CD14-positive monocyte (primary cell): Measurements from ENCODE around the gene USP54. TPM values are rescaled to one million over a fixed set of nuclear protein-coding genes. Genes with fewer than 3 reads are reported as not detected.

Experiments
- DNase-seq, 3 donors: peaks; one replicate each; pipeline ENCODE4 v3.0.0-alpha.2; 2011 to 2022
- H2AFZ ChIP-seq: 2 replicates; pipeline ENCODE4 v1.6.0; 2012; ENCODE audit warnings: mild to moderate bottlenecking, low read depth, low read length, inconsistent platforms; ENCODE audit not compliant: insufficient read depth, poor library complexity, severe bottlenecking
- H3K27ac ChIP-seq, 2 donors: 1 replicate in 1 of 2; 2 replicates in 1 of 2; pipeline ENCODE4 v1.5.1; 2012 to 2013; ENCODE audit warnings: low read length in 2 of 2, control low read depth in 1 of 2, inconsistent platforms in 1 of 2, low read depth in 1 of 2, mild to moderate bottlenecking in 1 of 2
- H3K27me3 ChIP-seq, 2 donors: one replicate each; pipeline versions ENCODE4 v1.6.0 to v1.6.1; 2011 to 2013; ENCODE audit warnings: low read length in 2 of 2; ENCODE audit not compliant: control insufficient read depth in 2 of 2, insufficient read depth in 2 of 2
- H3K36me3 ChIP-seq, 2 donors: replicated peaks in 1 of 2; 1 replicate in 1 of 2; 2 replicates in 1 of 2; pipeline versions ENCODE4 v1.5.1 to v1.6.1; 2012 to 2013; ENCODE audit warnings: low read length in 2 of 2, control low read depth in 1 of 2, inconsistent platforms in 1 of 2, mild to moderate bottlenecking in 1 of 2; ENCODE audit not compliant: insufficient read depth in 2 of 2, control insufficient read depth in 1 of 2
- H3K4me1 ChIP-seq, 2 donors: 1 replicate in 1 of 2; 2 replicates in 1 of 2; pipeline versions ENCODE4 v1.5.1 to v1.6.1; 2012 to 2013; ENCODE audit warnings: low read length in 2 of 2, control low read depth in 1 of 2, inconsistent platforms in 1 of 2, mild to moderate bottlenecking in 1 of 2, moderate library complexity in 1 of 2; ENCODE audit not compliant: insufficient read depth in 2 of 2, control insufficient read depth in 1 of 2
- H3K4me2 ChIP-seq: replicated peaks from 2 replicates; pipeline ENCODE3; 2012; ENCODE audit warnings: low read length, moderate library complexity, mild to moderate bottlenecking; ENCODE audit not compliant: poor library complexity, severe bottlenecking; ENCODE audit errors: extremely low read depth
- H3K4me3 ChIP-seq, 3 experiments: fragments of 200-600 bp in 1 of 3; sonication (generic) in 1 of 3; replicated peaks in 1 of 3; 1 replicate in 2 of 3; 2 replicates in 1 of 3; pipeline ENCODE4 v1.5.1; 2011 to 2013; ENCODE audit warnings: low read length in 3 of 3, mild to moderate bottlenecking in 3 of 3, control low read depth in 2 of 3, low read depth in 2 of 3, inconsistent platforms in 1 of 3, moderate library complexity in 1 of 3
- H3K79me2 ChIP-seq: 2 replicates; pipeline ENCODE4 v1.6.0; 2012; ENCODE audit warnings: mild to moderate bottlenecking, control low read depth, inconsistent platforms, low read length, moderate library complexity; ENCODE audit not compliant: insufficient read depth
- H3K9ac ChIP-seq: 2 replicates; pipeline ENCODE4 v1.6.0; 2017; ENCODE audit warnings: low read length, mild to moderate bottlenecking; ENCODE audit not compliant: insufficient read depth, poor library complexity, severe bottlenecking
- H3K9me3 ChIP-seq, 2 donors: replicated peaks in 1 of 2; 1 replicate in 1 of 2; 2 replicates in 1 of 2; pipeline versions ENCODE4 v1.5.1 to v1.6.1; 2012 to 2013; ENCODE audit warnings: low read length in 2 of 2, control low read depth in 1 of 2; ENCODE audit not compliant: control insufficient read depth in 1 of 2, insufficient read depth in 1 of 2
- H4K20me1 ChIP-seq: 2 replicates; pipeline ENCODE4 v1.6.0; 2012; ENCODE audit warnings: mild to moderate bottlenecking, low read length, control low read depth, moderate library complexity; ENCODE audit not compliant: insufficient read depth
- H3K27ac Mint-ChIP-seq, 7 donors: one replicate each; pipeline ENCODE4 v1.8.0; 2020; ENCODE audit warnings: mild to moderate bottlenecking in 7 of 7, mixed read lengths in 7 of 7, moderate library complexity in 6 of 7, inconsistent platforms in 2 of 7
- H3K27me3 Mint-ChIP-seq, 3 donors: one replicate each; pipeline ENCODE4 v1.8.0; 2021 to 2022; ENCODE audit warnings: low read depth in 3 of 3, mild to moderate bottlenecking in 3 of 3, mixed read lengths in 3 of 3, moderate library complexity in 3 of 3, inconsistent platforms in 1 of 3
- H3K36me3 Mint-ChIP-seq, 2 donors: one replicate each; pipeline ENCODE4 v1.8.0; 2020; ENCODE audit warnings: mixed read lengths in 2 of 2, inconsistent platforms in 1 of 2, mild to moderate bottlenecking in 1 of 2
- H3K4me1 Mint-ChIP-seq: one replicate; pipeline ENCODE4 v1.8.0; 2020; ENCODE audit warnings: mild to moderate bottlenecking, mixed read lengths
- H3K4me3 Mint-ChIP-seq, 2 donors: one replicate each; pipeline ENCODE4 v1.8.0; 2020; ENCODE audit warnings: mild to moderate bottlenecking in 2 of 2, mixed read lengths in 2 of 2, moderate library complexity in 1 of 2
- H3K9me3 Mint-ChIP-seq, 7 donors: one replicate each; pipeline ENCODE4 v1.8.0; 2020 to 2022; ENCODE audit warnings: mixed read lengths in 7 of 7, mild to moderate bottlenecking in 6 of 7, moderate library complexity in 6 of 7, inconsistent platforms in 2 of 7
- WGBS: methylation state at CpG from one replicate; pipeline ENCODE4 v1.1.5; 2013; ENCODE audit warnings: missing lambda C conversion rate; ENCODE audit not compliant: insufficient coverage; 5-methylcytosine and 5-hydroxymethylcytosine counted together
- intact Hi-C, 2 donors: fragments of 100-400 bp; cut with micrococcal nuclease; formaldehyde crosslinking; loops; one replicate each; pipeline versions ENCODE4 v1.15.0 to v1.15.1; 2023
- polyA plus RNA-seq, 3 donors: library from polyadenylated mRNA; depleted of rRNA in 1 of 3; unstranded in 2 of 3; stranded (reverse) in 1 of 3; fragments of 300-500 nt in 2 of 3; fragments of >200 nt in 1 of 3; fragmentation: Illumina TruSeq in 2 of 3; gene quantifications; 1 replicate in 2 of 3; 2 replicates in 1 of 3; pipeline ENCODE4 v1.2.3, GENCODE V29; 2012 to 2021
- TF ChIP-seq, protein P1 (sequence below): fragments of 200-600 bp; IDR thresholded peaks from one replicate; pipeline ENCODE4 v1.8.0; 2022; ENCODE audit warnings: antibody characterized with exemption, mild to moderate bottlenecking

The USP54 gene
- polyA plus RNA-seq, 3 donors, result 0.28 to 2.4 (median 0.55) TPM

DNA sequence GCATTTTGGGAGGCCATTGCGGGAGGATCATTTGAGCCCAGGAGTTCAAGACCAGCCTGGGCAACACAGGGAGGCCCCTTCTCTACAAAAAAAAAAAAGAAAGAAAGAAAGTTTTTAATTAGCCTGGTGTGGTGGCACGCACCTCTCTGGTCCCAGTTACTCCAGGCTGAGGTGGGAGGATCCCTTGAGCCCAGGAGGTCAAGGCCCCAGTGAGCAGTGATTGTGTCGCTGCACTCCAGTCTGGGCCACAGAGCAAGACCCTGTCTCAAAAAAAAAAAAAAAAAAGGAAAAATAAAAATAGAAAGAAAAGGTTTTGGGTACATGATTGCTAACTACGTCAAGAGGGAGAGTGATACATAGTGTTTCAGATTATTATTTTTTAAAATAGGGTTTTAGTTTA, 2.0 kb upstream of the USP54 start:
- intact Hi-C loops, result no loop called here
- H3K79me2 ChIP-seq, result no peaks in the 10 kb centered on the region
- WGBS, result 100% methylated on average over 1 of the region's 4 CpGs
- no peaks in the 10 kb centered on the region for H3K27me3 ChIP-seq
- H3K9me3 ChIP-seq, result no peaks in the 10 kb centered on the region
- H3K27ac Mint-ChIP-seq, result peak overlapping the region in 1 of 7 donors; percentile 12
- H3K4me3 Mint-ChIP-seq, result no peak overlapping the region
- no peaks in the 10 kb centered on the region for H4K20me1 ChIP-seq
- H3K4me2 ChIP-seq, result no peak overlapping the region
- no peak overlapping the region for H3K27ac ChIP-seq
- H3K36me3 ChIP-seq, result no peaks in the 10 kb centered on the region
- H3K4me1 ChIP-seq, result peaks cover 11 to 15% of the 10 kb centered on the region in 2 donors
- DNase-seq, result no peak
- no peaks in the 10 kb centered on the region for H3K36me3 Mint-ChIP-seq
- no peaks in the 10 kb centered on the region for H3K27me3 Mint-ChIP-seq
- H3K4me1 Mint-ChIP-seq, result peaks cover 18% of the 10 kb centered on the region
- H3K9me3 Mint-ChIP-seq, result no peaks in the 10 kb centered on the region
- TF ChIP-seq, protein P1, sequence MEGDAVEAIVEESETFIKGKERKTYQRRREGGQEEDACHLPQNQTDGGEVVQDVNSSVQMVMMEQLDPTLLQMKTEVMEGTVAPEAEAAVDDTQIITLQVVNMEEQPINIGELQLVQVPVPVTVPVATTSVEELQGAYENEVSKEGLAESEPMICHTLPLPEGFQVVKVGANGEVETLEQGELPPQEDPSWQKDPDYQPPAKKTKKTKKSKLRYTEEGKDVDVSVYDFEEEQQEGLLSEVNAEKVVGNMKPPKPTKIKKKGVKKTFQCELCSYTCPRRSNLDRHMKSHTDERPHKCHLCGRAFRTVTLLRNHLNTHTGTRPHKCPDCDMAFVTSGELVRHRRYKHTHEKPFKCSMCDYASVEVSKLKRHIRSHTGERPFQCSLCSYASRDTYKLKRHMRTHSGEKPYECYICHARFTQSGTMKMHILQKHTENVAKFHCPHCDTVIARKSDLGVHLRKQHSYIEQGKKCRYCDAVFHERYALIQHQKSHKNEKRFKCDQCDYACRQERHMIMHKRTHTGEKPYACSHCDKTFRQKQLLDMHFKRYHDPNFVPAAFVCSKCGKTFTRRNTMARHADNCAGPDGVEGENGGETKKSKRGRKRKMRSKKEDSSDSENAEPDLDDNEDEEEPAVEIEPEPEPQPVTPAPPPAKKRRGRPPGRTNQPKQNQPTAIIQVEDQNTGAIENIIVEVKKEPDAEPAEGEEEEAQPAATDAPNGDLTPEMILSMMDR, result no peak
- H3K9ac ChIP-seq, result no peak overlapping the region
- no peak overlapping the region for H3K4me3 ChIP-seq
- H2AFZ ChIP-seq, result no peak overlapping the region

DNA sequence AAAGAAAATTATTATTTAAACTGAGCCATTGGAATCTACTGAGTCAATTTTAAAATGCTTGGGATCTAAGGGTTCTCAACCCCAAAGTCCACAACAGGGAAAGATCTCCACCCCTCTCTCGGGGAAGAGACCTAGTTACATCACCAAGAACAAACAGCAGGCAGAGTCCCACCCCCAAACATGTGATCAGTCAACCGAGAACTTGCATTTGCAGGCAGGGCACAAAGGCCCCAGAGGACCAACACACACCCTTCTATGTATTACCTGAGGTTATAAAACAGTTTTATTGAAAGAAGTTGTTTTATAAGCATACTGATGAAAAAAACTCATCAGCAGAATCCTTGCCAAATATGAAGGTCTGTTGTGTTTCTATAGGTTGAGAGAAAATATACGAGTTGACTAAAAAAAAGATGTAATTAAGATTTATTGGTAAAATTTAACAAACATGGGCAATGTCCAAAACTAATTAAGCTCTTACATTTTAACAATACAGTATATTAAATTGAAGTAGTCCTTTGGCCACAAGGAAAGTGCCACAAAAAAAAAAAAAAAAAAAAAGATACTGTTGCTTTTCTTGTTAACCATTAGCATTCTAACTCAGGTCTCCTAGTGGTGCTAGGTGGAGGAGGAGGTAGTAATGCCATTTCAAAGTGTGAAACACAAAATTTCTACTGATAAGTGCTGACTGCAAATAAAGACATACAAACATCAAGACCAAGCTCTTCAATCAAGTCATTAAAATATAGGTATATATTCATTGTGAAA, 975 bp upstream of the USP54 start:
- Mint-ChIP-seq H3K4me1 (peaks cover 21% of the 10 kb centered on the region), H3K27me3 (peaks cover 0 to 2% (median 0%) of the 10 kb centered on the region in 3 donors), H3K36me3 (no peaks in the 10 kb centered on the region), H3K4me3 (peak overlapping the region in 1 of 2 donors; percentile 76), H3K9me3 (no peaks in the 10 kb centered on the region), H3K27ac (peak overlapping the region in 1 of 7 donors; percentile 50)
- H3K79me2 ChIP-seq, result no peaks in the 10 kb centered on the region
- H2AFZ ChIP-seq, result peak overlapping the region; percentile 64
- no CpG with 5 or more reads among the region's 3 CpGs for WGBS
- TF ChIP-seq, protein P1, result no peak
- no peaks in the 10 kb centered on the region for H3K27me3 ChIP-seq
- no peaks in the 10 kb centered on the region for H3K9me3 ChIP-seq
- peak overlapping the region in 1 of 3 experiments; percentile 26 for H3K4me3 ChIP-seq
- peaks cover 11 to 18% of the 10 kb centered on the region in 2 donors for H3K4me1 ChIP-seq
- H3K27ac ChIP-seq, result no peak overlapping the region
- H3K4me2 ChIP-seq, result peak overlapping the region; percentile 40
- DNase-seq, result peak in 2 of 3 donors; percentile 3 to 12
- no peaks in the 10 kb centered on the region for H3K36me3 ChIP-seq
- intact Hi-C loops, result no loop called here
- no peaks in the 10 kb centered on the region for H4K20me1 ChIP-seq
- peak overlapping the region; percentile 29 for H3K9ac ChIP-seq
